ENCODE results near the gene SLC35C1. TPM values are rescaled to one million over a fixed set of nuclear protein-coding genes. Genes with fewer than 3 reads are reported as not detected.

Gene SLC35C1
- total and polyA plus RNA-seq, 2 experiments from 2014 or later, result 6.8 to 11.0 TPM

- ATAC-seq (no peak), DNase-seq (ENCODE audit: low spot score) (no peak)
- Mint-ChIP-seq H3K9me3 (no peaks in the 10 kb centered on the region), H3K36me3 (ENCODE audit: low read depth) (peaks cover 21% of the 10 kb centered on the region; the same call in 1 of the 3 replicates), H3K27ac (no peak overlapping the region), H3K4me1 (peaks cover 26% of the 10 kb centered on the region), H3K4me3 (no peak overlapping the region), H3K27me3 (ENCODE audit: insufficient read depth, low read depth, poor library complexity) (peaks cover 4% of the 10 kb centered on the region)
- Histone ChIP-seq H3K4me2 (no peak overlapping the region), H4K20me1 (replicated peaks; ENCODE audit: insufficient read depth) (peaks cover 12% of the 10 kb centered on the region), H3K9me2 (ENCODE audit: insufficient read depth) (no peaks in the 10 kb centered on the region), H2AFZ (no peak overlapping the region), H3K4me1 (ENCODE audit: insufficient read depth) (peaks cover 17% of the 10 kb centered on the region), H3F3A (replicated peaks; ENCODE audit: low read depth) (no peaks in the 10 kb centered on the region), H3K36me3 (ENCODE audit: insufficient read depth) (no peaks in the 10 kb centered on the region), H3K79me2 (replicated peaks; ENCODE audit: insufficient read depth) (no peaks in the 10 kb centered on the region; the same call in 1 of the 2 replicates), H3K4me3 (no peak overlapping the region), H3K27ac (ENCODE audit: low read depth) (no peak overlapping the region; the same call in 1 of the 2 replicates), H3K27me3 (ENCODE audit: insufficient read depth) (no peaks in the 10 kb centered on the region)
- TF ChIP-seq NANOG (IDR thresholded peaks at IDR 0.05; ENCODE audit: borderline replicate concordance) (no peak), ZNF462 (CRISPR knock-in tag; IDR thresholded peaks at IDR 0.05) (no peak), POLR2AphosphoS5 (IDR thresholded peaks at IDR 0.05; ENCODE audit: low read depth) (no peak), STAT1 (IDR thresholded peaks at IDR 0.05; ENCODE audit: unreplicated experiment) (no peak), ZNF331 (CRISPR knock-in tag; IDR thresholded peaks at IDR 0.05; ENCODE audit: low read depth) (no peak), CTCF (conservative IDR thresholded peaks at IDR 0.05; ENCODE audit: low read depth in 2 of 2) (no peak), CREB1 (CRISPR knock-in tag; IDR thresholded peaks at IDR 0.05; ENCODE audit: low read depth) (no peak), EZH2phosphoT487 (IDR thresholded peaks at IDR 0.05; ENCODE audit: unreplicated experiment) (no peak), JUNB (IDR thresholded peaks at IDR 0.05; ENCODE audit: unreplicated experiment) (no peak), ZNF114 (CRISPR knock-in tag; IDR thresholded peaks at IDR 0.05) (no peak)
- TF ChIP-seq, protein P1, sequence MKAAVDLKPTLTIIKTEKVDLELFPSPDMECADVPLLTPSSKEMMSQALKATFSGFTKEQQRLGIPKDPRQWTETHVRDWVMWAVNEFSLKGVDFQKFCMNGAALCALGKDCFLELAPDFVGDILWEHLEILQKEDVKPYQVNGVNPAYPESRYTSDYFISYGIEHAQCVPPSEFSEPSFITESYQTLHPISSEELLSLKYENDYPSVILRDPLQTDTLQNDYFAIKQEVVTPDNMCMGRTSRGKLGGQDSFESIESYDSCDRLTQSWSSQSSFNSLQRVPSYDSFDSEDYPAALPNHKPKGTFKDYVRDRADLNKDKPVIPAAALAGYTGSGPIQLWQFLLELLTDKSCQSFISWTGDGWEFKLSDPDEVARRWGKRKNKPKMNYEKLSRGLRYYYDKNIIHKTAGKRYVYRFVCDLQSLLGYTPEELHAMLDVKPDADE (IDR thresholded peaks at IDR 0.05), result no peak
Observed at GRCh38 chr11:45860348-45860747, 55.4 kb downstream of the SLC35C1 start.
